Glomerular endothelial cell (primary cell): ENCODE data around the gene OTOGL. TPM values are rescaled to one million over a fixed set of nuclear protein-coding genes. Genes with fewer than 3 reads are reported as not detected.
"Not testable (repeated sequence)": the region's sequence is repeated elsewhere in the genome, so short reads cannot be mapped to it uniquely, and the experiment has no call there.

Experiments
- DNase-seq: peaks from one replicate; pipeline ENCODE4 v3.0.0-alpha.2; 2011; ENCODE audit warnings: low read depth, low spot score; ENCODE audit errors: extremely low read depth
- total RNA-seq: library from RNA; depleted of rRNA; stranded (reverse); fragments of >200 nt; gene quantifications from 2 replicates; pipeline ENCODE4 v1.2.3, GENCODE V29; 2015

OTOGL gene
- total RNA-seq, 1 donor from 2014 or later, result 0.06 TPM

DNA sequence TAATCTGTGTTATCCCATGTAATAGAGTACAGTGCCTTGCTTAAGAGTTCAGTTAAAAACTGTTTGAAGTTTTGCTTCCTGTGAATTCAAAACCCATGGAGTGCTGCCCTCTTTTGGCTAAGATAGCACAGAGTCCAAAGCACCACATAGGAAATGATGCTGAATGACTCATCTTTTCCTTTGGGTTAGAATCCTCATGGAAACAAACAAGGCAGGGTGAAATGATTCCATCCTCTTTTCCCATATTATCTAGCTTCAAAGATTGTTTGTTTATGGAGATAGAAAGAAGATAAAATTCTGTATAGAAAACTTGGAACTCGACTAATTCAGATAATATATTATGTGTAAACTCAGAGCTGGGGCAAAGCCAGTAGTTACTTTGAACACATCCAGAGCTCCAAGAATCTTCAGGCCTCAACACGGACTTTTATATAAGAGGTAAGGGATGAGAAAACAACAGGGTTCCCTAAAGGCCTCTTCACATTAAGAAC, 87.4 kb downstream of the OTOGL start:
- DNase-seq, result peak; percentile 98

DNA sequence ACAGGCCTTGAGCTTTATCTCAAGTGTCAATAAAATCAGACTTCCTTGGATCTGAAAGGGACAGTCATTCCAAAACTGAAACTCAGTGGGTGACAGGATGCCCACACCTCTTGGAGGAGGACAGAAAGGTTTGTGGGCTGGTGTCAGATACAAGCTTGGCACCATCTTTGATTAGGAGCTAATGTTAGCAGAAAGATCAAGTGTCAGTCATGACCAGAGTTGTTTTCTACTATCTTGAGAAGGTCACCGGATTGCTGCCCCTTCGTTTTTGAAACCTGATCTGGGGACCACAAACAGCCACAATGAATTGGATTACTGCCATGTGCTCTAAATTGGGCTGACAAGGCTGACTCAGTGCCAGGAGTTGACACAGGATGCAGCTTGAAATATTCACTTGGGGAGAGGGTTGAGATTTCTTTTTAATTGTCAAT, 88.3 kb downstream of the OTOGL start:
- peak; percentile 80 for DNase-seq

DNA sequence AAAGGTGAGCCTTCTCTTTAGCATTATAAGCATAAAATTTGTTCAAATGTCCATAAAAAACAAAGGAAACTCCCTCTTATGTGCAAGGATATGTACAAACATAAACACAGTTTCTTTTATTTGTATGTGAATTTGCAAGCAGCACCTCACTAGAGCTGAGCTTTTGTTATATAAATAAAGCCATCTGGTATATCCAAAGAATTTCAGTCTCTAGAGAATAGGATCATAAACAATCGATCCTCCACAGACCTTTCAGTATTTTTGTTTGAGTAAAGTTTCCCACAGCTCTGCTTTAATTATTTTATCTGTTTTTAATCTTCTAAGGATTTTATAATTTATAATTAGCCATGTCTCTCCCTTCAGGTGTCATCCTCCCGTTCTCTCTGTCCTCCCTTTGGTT, 89.2 kb downstream of the OTOGL start:
- DNase-seq, result no peak

DNA sequence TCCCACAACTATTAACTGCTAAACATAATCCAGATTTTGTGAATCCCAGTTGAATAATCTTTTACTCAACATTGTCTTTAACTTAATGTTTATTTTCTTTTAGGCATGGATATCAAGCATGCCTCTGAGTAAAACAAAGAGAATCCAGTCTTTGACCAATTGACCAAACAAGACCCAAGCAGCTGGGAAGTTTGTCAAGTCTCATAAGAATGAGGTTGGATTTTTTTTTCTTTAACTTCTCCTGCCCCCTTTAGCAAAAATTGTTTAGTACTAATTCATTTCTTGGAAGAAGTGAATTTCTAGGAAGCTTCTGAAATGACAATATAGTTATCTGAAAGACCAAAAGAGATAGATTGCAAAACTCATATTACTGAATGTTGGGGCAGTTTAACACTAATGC, 89.9 kb downstream of the OTOGL start:
- DNase-seq, result no peak

DNA sequence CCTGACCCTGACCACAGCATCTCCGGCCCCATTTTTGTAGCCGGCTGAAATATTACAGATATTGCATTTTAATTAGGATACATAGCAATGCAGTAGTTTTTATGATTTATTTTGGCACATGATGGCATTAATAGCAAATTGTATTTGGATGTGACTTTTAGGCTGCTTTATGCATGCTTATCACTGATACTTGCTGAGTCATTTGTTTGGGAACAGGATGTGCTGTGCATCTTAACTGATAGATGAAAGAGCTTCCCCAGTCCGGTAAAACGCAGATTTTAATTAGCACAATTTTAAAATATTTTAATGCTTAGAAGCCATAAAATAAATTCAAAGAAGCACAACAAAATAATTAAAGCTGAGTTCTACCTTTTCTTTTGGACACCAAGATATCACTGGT, 90.7 kb downstream of the OTOGL start:
- no peak for DNase-seq

DNA sequence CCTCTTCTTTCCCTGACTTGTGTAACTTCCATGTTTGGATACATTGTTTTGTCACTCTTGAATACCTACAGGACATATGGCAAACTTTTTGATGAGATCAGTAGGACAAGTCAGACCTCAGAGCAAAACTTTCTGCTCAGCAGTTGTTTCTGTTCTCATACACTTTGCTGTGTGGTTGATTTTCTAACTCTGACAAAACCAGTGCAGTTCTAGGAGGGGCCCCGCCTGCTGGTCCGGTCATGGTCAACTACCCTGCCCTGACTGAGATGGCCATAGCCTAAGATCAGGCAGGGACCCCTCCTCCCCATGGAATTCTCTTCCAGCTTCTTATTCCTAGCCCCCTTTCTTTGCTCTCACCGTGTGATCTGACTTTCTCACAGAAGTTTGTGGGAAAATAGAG, 92.8 kb downstream of the OTOGL start:
- no peak for DNase-seq

DNA sequence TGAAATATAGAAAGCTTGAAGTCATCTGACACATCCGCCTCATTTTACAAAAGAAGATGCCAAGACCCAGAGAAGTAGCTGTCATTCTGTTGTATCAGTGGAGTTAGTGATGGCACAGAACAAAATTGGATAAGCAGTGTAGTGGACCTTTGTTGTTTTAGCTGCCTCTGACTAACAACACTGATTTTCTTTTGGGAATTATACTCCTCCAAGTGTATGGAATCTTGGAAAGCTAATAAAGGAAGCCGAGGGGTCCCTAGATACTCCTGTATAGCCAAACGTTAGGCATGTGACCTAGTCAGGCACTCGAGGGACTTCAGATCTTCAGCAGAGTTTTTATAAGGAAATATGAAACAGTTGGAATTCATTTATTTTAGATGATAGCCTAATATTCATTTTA, 94.5 kb downstream of the OTOGL start:
- no peak for DNase-seq

DNA sequence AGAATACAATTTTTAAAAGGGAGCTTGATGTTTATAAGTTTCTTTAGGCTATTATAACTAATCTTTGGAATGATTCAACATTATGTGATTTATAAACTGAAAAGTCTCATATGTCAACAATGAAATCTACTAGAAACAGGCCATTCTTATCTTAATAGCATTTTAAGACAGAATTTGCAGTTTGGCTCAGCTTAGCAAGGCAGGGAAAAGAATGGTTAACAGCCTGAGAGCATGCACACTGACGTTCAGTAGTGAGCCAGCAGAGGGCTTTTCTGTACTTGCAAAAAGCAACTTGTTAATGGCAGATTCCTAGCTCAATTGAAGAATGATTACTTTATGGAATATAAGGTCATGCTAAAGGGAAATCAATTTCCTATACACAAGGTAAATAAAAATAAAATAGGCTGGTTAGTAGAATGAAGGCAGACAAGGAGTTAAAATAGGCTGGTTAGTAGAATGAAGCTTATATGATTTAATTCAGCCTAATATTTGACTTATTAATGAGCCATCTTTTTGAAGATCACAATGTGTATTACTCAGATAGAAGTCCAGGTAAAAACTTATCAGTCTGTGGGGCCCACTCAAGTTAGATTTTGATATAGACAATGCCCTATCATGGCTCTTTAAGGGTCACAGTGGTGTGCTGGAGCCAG, 95.9 kb downstream of the OTOGL start:
- DNase-seq, result peak; percentile 55

DNA sequence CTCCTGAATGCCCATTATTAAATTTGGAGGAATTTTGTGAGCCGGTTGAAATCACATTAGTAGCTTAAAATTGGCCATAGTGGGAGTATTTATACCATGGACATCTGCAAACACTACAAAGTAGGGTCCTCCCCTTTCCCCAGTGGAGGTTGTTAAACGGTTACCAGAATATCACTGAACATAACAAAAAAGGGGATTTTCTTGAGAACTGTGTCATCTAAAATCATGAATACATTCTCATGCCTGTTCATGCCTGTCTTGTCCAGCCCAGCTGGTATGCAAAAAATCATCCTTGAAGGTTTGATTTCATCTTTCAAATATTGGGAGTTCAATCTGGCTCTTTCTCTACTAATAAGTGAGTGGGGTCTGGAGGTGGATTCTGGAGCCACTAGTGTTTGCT, 96.4 kb downstream of the OTOGL start:
- no peak for DNase-seq

DNA sequence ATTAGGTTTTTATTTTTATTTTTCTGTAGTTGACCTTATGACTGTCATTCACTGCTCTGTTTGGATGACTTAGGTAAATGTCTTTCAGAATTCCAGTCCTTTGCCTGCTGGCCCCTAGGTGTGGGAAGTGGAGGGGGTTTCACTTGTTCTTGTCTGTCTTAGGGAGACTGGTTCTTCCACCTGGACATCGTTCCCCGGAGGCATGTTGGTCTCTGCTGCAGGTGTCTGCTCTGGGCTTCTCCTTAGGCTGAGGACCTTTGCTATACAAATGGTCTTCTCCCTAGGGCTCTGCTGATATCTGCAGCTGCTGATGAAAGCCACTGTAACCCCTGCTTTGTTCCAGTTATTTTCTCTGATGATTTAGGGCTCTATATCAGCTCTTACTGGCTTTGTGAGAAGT, 97.1 kb downstream of the OTOGL start:
- DNase-seq, result no peak

DNA sequence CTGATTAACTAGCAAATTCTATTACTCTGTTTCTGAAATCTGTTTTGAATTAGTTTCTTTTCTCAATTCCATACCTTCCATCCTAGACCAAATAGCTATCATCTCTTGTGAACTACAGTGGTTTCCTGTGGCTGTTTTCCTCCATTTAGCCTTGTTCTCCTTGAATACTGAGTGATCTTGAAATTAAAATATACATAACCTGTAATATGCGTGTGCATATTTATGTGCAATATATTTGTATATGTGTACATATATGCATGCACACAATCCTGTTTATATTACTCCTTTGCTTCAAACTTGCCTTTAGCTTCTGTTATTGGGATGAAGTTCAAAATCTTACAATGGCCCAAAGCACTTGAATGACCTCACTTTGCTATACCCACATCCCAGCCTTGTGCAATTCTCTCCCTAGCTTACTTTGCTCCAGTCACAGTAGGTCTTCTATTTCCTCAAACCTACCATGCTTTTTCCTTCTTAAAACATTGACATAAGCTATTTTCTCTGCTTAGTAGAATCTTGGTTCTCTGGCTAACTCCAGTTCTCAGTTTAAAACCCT, 99.5 kb downstream of the OTOGL start:
- DNase-seq, result no peak

DNA sequence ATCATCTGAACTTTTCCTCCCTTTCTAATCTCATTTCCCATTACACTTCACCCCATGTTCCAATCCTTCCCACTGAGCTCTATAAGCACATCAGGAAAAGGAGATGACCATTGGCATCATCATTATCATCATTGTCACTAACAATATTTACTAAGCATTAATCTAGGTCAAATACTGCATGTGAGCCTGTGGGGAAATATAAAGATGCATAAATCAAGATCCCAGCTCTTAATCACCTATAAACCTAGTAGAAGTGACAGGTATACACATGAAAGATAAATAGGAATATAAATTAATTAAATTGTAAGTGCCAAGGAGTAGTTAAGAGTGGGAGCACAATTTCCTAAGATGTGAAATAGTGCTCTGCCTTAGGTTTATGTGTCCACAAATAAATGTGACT, 100.6 kb downstream of the OTOGL start:
- DNase-seq, result no peak

DNA sequence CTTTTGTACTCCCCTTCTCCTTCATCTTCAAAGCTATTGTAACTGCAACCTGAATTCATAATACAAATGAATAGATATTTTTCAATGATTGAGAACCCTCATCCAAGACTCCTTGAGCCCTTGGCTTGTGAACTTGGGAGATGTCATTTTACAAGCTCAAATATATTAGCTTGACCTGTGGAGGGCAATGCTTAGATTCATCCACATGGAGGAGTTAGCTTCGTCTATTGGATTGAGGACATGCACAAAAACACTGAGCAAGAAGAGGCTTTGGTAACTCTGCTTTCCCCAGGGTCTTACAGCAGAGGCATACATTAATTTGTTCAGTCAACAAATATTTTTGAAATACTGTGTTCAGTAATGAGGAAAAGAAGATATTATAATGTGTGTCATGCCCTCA, 101.1 kb downstream of the OTOGL start:
- no peak for DNase-seq

DNA sequence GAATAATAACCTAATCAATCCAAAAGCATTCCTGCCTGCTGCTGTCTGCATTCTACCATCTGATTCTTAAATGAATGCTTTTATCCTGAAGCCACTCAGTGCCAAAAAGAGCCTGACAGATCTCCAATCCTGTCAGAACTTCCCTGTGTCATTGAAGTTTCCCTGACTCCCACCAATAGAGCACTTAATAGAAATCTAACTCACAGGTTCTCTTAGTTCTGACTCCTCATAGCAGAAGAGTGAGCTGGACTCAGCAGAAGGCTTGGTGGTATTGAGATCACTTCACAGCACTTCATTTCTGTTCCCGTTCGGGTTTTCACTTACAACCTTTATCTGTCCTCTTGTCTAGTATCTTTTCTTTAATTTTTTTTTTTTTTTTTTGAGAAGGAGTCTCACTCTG, 102.6 kb downstream of the OTOGL start:
- no peak for DNase-seq

DNA sequence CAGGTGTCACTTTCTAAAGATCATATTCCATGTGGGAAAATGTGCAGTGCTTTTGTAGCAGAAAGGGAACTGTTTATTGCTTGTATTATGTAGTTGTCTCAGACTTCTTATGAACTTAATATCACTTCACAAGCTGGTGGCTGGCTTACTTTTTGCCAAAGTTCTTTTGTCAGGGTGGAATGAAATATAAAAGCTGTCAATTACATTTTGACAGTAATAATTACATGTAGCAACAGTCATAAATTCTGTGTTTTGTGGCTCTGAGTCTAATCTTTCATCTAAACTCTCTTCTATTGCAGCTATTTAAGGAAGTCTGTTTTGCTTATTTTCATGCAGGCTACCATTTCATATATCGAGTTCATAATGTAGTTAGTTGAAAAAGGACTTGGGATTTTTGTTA, 106.6 kb downstream of the OTOGL start:
- DNase-seq, result no peak

DNA sequence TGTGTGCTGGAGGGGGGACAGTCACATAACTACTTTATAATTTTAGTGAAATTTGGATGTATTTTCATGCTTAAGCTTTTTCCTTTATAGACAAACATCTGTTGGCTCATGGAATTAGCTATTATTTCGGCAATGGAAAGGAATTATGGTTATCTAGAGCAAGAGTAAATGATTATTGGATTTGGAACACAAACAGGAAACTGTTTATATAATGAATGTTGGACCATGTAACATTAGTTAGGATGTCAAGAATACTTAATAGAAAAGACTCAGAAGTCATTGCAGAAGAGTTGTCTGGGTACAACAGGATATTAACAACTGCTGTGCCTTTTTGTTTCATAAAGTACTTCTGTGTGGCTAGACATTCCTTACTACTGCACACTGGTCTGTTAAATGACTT, 108.7 kb downstream of the OTOGL start:
- no peak for DNase-seq

DNA sequence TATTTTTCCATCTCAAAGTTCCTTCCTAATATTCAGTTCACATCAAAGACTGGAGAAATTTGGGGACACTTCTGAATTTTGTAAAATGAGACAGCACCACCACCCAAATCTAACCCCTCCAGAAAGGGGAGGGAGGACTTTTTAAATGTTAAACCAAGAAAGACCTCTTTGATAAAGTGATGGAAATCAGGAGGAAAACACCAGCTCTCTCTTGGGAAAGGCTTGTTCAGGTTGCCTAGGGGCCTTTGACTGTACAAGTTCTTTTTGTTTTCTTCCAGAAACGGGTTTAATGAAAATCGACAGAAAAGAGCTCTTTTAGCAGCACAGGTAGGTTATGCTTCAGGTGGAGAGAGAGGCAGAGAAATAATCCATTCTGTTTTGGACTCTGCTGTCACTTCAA, 112.3 kb downstream of the OTOGL start:
- DNase-seq, result no peak

DNA sequence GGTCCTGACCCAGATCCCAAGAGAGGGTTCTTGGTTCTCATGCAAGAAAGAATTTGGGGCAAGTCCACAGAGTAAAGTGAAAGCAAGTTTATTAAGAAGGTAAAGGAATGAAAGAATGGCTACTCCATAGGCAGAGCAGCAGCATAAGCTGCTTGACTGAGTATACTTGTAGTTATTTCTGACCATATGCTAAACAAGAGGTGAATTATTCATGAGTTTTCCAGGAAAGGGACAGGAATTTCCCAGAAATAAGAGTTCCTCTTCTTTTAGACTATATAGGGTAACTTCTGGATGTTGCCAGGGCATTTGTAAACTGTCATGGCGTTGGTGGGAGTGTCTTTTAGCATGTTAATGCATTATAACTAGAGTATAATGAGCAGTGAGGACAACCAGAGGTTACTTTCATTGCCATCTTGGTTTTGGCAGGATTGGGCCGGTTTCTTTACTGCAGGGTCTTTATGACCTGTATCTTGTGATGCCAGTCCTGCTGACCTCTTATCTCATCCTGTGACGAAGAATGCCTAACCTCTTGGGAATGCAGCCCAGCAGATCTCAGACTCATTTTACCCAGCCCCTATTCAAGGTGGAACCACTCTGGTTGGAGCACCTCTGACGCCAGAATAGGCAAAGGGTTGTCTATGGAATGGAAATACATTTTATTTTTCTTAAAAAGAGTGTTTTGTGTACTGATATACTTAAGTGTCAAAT, 113.8 kb downstream of the OTOGL start:
- no peak for DNase-seq

DNA sequence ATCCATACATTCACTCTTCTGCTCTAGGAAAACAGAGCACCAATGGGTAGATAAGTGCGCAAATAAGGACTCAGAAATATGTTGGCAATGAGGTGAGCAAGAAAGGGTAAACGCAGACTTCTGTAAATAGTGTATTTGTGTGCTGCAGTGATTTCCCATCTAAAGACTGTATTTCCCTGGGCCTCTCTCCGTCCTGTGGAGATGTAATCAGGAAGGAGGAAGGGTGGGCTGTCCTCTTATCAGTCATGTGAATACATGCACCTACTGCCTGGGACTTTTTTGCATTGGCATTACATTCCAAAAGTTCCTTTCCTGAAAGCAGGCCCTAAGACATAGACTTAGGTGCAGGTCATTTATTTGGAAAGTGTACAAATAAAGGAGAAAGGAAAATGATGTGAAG, 114.5 kb downstream of the OTOGL start:
- no peak for DNase-seq

DNA sequence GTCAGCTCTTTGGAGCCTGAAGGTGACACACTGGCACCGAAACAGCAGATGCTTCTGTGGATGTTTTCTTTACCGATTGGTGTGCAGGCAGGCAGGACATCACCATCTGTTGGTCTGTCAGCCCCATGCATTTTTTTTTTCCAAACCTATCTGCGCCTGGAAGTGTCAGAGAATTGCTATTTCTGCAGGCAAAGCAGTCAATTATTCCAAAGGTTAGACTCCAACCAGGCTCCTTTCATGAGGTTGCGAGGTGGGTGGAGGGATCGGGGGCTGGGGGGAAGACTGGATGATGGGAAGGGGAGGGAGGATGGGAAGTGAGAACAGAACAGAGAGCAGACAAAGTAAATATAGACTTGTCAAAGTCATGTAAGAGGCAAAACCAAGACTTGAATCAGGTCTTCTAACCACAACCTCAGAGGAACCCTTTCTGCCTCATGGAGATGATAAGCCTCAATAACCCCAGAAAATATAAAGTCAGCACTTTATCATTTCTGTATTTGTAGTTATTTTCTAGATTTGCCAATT, 117.7 kb downstream of the OTOGL start:
- DNase-seq, result no peak

DNA sequence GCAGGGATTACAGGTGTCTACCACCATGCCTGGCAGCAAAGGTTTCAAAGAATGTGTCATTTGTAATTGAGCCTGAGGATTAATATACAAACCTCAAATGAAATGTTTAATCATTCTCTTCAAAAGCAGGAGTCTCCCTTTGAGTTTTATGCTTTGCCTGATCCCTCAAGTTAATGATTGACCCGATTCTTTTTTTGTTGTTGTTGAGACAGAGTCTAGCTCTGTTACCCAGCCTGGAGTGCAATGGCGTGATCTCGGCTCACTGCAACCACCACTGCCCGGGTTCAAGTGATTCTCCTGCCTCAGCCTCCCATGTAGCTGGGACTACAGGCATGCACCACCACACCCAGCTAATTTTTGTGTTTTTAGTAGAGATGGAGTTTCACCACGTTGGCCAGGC, 119.6 kb downstream of the OTOGL start:
- DNase-seq, result not testable (repeated sequence)

DNA sequence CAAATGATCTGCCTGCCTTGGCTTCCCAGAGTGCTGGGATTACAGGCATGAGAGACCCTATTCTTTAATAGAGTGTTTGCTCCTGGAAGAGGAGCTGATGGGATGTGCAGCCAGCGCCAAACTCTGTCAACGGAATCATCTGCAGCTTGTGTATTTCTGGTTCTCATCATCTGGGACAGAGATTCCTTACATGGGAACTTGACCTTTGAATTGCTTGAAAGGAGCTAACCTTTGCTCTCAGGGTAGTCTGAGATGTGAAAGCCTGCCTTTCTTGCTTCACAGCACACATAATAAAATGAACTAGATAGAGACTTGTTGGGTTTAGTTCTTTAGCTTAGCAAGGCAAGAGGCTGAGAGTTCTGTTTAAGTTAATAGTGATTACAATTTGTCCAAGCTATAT, 120.0 kb downstream of the OTOGL start:
- DNase-seq, result no peak
